Dendritic cell treated with granulocyte-macrophage colony-stimulating factor and Interleukin-4, amounts not matched to agents 40 ng/mL and 50 ng/mL, for 4 days (primary cell): ENCODE results near the gene PTPRN2.

Experiments
- H3K27ac Mint-ChIP-seq: one replicate; pipeline ENCODE4 v1.8.0; 2022; ENCODE audit warnings: mild to moderate bottlenecking, mixed read lengths
- H3K27me3 Mint-ChIP-seq: one replicate; pipeline ENCODE4 v1.8.0; 2022; ENCODE audit warnings: mild to moderate bottlenecking, mixed read lengths
- H3K36me3 Mint-ChIP-seq: one replicate; pipeline ENCODE4 v1.8.0; 2022; ENCODE audit warnings: low read depth, mixed read lengths
- H3K4me1 Mint-ChIP-seq: one replicate; pipeline ENCODE4 v1.8.0; 2022; ENCODE audit warnings: low read depth, mixed read lengths
- H3K4me3 Mint-ChIP-seq: one replicate; pipeline ENCODE4 v1.8.0; 2022; ENCODE audit warnings: mild to moderate bottlenecking, moderate library complexity, mixed read lengths
- H3K9me3 Mint-ChIP-seq: one replicate; pipeline ENCODE4 v1.8.0; 2022; ENCODE audit warnings: mixed read lengths
- intact Hi-C: fragments of 100-400 bp; cut with micrococcal nuclease; formaldehyde crosslinking; loops from one replicate; pipeline ENCODE4 v1.15.0; 2022

Gene PTPRN2

DNA sequence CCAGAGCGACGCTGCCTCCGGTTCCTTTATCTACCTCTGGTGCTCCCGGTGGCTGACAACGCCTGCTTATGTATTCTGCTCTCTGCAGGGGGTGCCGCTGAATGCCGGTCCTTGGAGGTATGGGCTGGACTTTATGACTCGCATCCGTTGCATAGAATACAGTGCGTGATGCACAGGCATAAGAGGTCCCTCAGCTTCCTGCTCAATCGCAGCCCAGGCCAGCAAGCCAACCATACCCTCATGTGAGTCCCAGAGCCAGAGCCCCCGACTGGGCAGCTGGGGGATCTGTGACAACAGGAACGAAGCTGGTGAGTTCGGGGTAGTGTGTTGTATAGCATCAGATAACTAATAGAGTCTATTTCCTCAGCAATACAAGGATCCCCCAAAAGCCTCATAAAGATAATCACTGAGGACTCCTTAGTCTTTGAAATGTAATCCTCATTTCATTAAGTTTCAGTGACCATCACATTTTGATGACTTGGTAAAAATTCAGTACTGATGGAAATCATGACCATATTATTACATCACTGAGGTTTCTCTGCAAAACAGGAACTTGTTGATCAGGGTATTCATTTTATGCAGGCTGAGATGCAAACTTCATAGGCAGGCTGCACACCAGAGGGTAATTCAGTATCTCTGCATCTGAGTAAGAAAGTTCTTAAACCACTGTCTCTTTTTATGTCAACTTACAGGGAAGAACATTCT lies 607.8 kb downstream of the PTPRN2 start:
- intact Hi-C loops, result no loop called here
- no peaks in the 10 kb centered on the region for H3K27me3 Mint-ChIP-seq
- H3K27ac Mint-ChIP-seq, result no peak overlapping the region
- H3K9me3 Mint-ChIP-seq, result peaks cover 11% of the 10 kb centered on the region
- H3K4me3 Mint-ChIP-seq, result no peak overlapping the region
- H3K4me1 Mint-ChIP-seq, result no peaks in the 10 kb centered on the region
- H3K36me3 Mint-ChIP-seq, result no peaks in the 10 kb centered on the region

DNA sequence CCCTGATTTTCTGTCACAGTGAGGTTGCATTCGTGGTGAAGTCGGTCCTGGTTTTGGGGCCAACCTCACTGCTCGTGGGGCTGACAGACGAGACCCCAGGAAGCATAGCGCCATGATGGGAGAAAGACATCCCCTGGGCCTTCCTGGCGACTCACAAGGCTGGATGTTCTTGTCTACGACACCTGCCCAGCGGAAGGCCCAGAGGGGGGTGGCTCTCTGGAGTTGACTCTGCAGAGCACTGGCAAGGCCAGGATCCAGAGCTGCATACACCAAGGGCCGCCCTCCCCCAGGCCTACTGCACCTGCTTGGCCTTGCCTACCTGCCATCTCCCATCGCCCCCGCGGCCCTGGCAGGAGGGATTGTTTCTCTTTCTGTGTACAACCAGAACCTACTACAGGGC lies 608.9 kb downstream of the PTPRN2 start:
- no peaks in the 10 kb centered on the region for H3K27me3 Mint-ChIP-seq
- peaks cover 21% of the 10 kb centered on the region for H3K9me3 Mint-ChIP-seq
- intact Hi-C loops, result no loop called here

DNA sequence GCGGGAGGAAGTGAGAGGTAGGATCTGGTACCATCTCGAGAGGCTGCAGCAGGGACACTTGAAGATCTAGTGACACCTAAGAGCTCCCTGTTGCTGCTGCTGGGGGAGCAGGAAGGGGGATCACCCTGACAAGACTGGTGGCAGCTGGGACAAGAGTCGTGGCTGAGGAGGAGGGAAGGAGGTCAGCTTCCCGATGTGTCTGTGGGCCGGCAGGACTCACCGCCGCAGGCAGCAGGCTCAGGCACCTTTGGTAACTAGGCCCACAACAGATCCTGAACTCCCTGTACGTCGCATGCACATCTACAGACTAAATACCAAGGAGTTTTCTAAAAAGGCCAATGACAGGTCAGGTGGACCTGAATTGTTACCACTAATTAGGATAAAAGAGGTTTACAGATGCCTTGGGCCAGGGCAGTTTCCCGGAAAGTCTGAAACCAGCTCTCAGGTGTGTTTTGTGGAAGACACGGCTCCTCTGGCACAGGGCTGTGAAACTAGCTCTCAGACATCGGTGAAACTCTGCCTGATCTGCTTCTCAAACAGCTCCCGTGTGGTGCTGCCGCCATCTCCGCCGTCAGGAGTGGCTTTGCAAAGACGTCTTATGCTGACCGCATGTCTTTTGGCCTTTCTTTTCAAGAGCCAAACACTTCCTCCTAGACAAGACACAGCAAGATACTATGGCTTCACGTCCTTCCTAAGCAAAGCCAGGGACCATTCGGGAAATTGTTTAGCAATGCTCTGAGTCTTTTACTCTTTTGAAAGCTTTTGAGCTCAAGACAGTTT lies 609.7 kb downstream of the PTPRN2 start:
- Mint-ChIP-seq H3K4me1 (no peaks in the 10 kb centered on the region), H3K9me3 (peaks cover 24% of the 10 kb centered on the region), H3K27ac (no peak overlapping the region), H3K4me3 (no peak overlapping the region), H3K36me3 (no peaks in the 10 kb centered on the region), H3K27me3 (no peaks in the 10 kb centered on the region)
- intact Hi-C loops, result no loop called here

More for the DNA sequence above, 608.9 kb downstream of the PTPRN2 start:
- Mint-ChIP-seq H3K36me3 (no peaks in the 10 kb centered on the region), H3K4me3 (no peak overlapping the region), H3K4me1 (no peaks in the 10 kb centered on the region), H3K27ac (no peak overlapping the region)

DNA sequence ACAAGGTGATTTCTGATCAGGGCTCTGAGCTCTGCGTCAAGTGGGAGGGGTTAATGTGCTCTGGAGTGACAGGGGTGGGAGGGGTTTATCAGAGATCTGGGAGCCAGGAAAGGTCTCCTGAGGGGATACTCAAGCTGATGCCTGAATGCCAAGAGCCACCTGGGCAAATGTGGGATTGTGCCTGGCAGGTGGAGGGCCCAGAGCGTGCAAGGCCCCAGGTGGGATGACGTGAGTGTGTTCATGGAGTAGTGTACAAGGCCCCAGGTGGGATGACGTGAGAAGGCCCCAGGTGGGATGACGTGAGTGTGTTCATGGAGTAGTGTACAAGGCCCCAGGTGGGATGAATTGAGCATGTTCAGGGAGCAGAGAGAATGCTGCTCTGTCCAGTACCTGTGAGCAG lies 610.3 kb downstream of the PTPRN2 start:
- no peak overlapping the region for H3K27ac Mint-ChIP-seq

DNA sequence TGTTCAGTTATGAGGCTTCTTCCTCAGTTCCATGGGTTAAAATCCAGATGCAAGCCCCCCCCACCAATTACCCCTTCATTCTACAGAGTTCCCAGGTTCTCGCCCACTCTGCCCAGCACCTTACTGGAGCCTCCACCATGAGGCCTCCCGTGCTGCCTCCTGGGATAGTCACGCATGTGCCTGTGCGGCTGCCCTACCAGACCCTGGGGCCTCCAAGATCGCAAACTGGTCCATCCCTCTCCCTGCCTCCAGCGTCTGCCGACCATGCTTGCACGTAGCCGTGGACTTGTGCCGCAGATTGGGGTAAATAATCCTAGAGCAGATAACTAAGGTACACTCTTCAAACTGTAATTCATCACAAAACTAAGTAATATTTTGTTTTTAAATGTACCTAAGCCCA lies 611.2 kb downstream of the PTPRN2 start:
- Mint-ChIP-seq H3K27ac (no peak overlapping the region), H3K4me1 (no peaks in the 10 kb centered on the region), H3K27me3 (no peaks in the 10 kb centered on the region), H3K4me3 (no peak overlapping the region), H3K36me3 (no peaks in the 10 kb centered on the region), H3K9me3 (peaks cover 24% of the 10 kb centered on the region)
- intact Hi-C loops, result no loop called here

More for the DNA sequence above, 610.3 kb downstream of the PTPRN2 start:
- intact Hi-C loops, result no loop called here
- no peaks in the 10 kb centered on the region for H3K4me1 Mint-ChIP-seq
- no peaks in the 10 kb centered on the region for H3K27me3 Mint-ChIP-seq
- H3K4me3 Mint-ChIP-seq, result no peak overlapping the region
- H3K9me3 Mint-ChIP-seq, result peaks cover 24% of the 10 kb centered on the region
- H3K36me3 Mint-ChIP-seq, result no peaks in the 10 kb centered on the region

DNA sequence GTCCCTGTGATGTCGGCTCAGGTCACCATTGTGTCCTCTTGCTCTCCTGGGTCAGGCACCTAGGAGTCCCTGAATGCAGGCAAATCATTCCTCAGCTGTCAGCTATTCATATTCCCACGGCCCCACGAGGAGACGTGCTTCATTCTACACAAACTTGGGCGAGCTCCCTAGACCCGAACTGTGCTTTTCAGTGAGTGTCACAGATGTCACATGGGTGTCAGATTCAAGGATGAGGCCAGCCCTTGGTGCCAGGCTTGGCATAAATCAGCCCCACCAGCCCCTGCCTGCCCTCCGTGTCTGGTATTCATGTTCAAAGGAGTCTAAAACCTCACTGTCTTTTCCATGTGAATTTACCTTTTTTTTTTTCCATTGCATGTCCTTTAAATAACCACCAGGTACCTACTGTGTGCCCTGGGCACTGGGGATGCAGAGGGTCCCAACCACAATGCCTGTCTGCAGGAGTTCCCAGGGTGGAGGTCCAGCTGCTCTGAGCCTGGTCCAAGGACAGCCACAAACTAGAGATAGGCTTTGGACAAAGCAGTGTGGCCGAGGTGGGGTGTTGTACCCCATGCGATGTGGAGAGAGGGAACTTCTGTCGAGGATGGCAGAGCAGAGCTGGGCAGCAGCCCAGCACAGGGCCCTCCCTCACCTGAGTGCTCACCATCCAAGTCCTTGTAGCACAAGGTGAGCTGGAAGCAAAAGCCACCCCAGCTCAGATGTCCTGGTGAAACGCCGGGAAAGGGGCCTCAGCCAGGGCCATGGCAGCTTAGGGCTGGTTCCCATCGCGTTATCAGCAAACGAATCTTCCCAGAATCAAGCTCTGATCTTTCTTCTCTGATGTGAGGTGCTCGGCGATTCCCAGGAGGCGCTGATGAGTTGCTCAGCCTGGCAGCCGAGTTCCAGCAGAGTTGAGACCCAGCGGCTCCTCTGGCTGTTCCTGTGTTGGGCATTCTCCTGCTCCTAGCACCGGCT lies 611.9 kb downstream of the PTPRN2 start:
- H3K9me3 Mint-ChIP-seq, result peaks cover 24% of the 10 kb centered on the region
- no peak overlapping the region for H3K27ac Mint-ChIP-seq

DNA sequence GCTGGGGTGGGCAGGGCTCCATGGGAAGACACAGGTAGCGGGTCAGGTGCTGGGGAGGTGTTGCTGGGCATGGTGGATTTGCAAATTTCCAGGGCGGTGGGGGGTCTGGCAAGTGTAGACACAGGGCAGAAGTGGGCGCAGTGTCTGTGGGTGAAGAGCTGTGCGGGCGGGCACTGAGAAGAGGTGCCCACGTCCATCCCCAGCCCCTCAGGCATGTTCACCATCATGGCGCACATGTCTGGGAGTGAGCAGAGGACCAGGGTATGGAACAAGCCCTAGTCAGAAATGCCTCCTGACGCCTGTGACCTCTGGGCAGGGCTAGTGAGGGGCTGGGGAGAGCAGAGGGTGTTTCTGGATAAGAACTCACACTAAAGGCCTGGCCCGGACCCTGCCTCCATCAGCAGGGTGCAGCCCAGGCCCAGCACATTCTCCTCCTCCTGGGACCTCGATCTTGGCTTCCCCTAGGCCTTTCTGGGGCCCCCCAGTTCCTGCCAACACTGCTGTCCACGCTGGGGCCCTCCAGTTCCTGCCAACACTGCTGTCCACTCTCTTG lies 612.9 kb downstream of the PTPRN2 start:
- Mint-ChIP-seq H3K4me1 (no peaks in the 10 kb centered on the region), H3K27me3 (no peaks in the 10 kb centered on the region), H3K36me3 (no peaks in the 10 kb centered on the region), H3K27ac (no peak overlapping the region), H3K4me3 (no peak overlapping the region), H3K9me3 (peaks cover 24% of the 10 kb centered on the region)
- intact Hi-C loops, result no loop called here

More for the DNA sequence above, 611.9 kb downstream of the PTPRN2 start:
- Mint-ChIP-seq H3K4me3 (no peak overlapping the region), H3K4me1 (no peaks in the 10 kb centered on the region), H3K36me3 (no peaks in the 10 kb centered on the region), H3K27me3 (no peaks in the 10 kb centered on the region)
- intact Hi-C loops, result no loop called here

DNA sequence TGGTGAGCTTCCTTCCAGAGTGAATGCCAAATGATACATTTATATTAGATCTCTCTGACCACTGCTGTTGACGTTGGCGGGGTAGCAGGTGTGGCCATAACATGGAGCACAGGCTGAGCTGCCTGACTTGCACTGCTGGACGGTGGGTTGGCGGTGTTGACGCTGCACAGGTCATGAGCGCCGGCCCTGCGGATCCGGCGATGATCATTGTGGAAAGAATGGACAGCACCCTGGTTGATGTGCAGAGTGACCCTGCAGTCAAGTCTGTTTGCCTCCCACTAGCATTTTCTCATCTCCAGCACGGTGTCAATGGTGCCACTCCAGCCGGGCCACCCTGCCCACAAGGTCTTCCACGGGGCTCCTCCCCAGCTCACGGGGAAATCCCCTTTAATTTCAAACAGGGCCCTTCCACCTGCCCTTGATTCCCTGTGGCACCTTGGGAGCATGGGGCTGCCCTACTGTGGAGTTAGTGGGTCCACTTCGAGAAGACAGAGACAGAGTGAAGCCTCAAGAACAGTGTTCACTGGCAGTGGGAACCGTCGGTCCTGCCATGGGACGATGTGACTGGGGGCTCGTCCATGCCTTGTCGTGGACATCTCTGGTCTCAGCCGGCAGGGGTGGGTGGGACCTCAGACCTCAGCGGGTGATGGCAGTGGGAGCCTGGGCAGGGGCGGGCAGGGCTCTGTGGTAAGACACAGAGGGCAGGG lies 613.5 kb downstream of the PTPRN2 start:
- H3K27ac Mint-ChIP-seq, result no peak overlapping the region
- H3K4me3 Mint-ChIP-seq, result no peak overlapping the region
- H3K4me1 Mint-ChIP-seq, result no peaks in the 10 kb centered on the region
- peaks cover 24% of the 10 kb centered on the region for H3K9me3 Mint-ChIP-seq
- intact Hi-C loops, result no loop called here
- no peaks in the 10 kb centered on the region for H3K36me3 Mint-ChIP-seq
- no peaks in the 10 kb centered on the region for H3K27me3 Mint-ChIP-seq

DNA sequence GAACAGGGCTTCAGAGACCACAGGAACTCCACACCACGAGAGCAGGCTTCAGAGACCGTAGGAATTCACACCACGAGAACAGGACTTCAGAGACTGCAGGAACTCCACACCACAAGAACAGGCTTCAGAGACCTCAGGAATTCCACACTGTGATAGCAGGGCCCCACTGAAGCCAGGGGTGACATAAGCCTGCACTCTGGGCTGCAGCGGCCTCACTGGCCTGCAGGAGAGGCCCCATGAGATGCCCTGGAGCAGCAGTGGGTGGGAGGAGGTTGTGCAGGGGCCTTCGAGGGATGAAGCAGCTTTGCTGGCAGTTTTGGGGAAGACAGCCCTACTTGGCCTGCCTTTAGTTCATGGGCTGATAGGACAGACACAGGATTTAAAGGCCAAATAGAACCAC lies 614.7 kb downstream of the PTPRN2 start:
- Mint-ChIP-seq H3K36me3 (no peaks in the 10 kb centered on the region), H3K4me3 (no peak overlapping the region)
- intact Hi-C loops, result no loop called here

DNA sequence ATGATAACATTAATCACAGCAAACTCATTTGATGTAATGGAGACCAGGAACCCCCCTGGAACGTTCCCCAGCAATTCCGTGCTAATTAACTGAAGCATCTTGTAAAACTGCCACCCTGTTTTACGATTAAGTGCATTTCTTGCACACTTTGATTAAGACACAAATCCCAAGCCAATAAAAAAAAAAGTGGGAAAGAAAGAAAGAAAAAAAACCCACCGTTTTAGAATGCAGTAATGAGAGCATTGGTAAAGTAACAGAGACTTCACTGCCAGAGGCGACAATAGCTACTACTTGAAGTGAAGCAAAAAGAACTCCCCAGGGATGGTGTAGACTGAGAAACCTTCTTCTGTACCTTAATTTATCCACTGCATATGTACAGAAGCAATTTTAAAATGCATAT lies 616.1 kb downstream of the PTPRN2 start:
- no peak overlapping the region for H3K4me3 Mint-ChIP-seq
- H3K27ac Mint-ChIP-seq, result no peak overlapping the region
- intact Hi-C loops, result no loop called here
- no peaks in the 10 kb centered on the region for H3K36me3 Mint-ChIP-seq
- H3K27me3 Mint-ChIP-seq, result no peaks in the 10 kb centered on the region
- peaks cover 24% of the 10 kb centered on the region for H3K9me3 Mint-ChIP-seq
- no peaks in the 10 kb centered on the region for H3K4me1 Mint-ChIP-seq

More for the DNA sequence above, 614.7 kb downstream of the PTPRN2 start:
- H3K9me3 Mint-ChIP-seq, result peaks cover 24% of the 10 kb centered on the region
- no peaks in the 10 kb centered on the region for H3K4me1 Mint-ChIP-seq
- H3K27me3 Mint-ChIP-seq, result no peaks in the 10 kb centered on the region
- no peak overlapping the region for H3K27ac Mint-ChIP-seq

DNA sequence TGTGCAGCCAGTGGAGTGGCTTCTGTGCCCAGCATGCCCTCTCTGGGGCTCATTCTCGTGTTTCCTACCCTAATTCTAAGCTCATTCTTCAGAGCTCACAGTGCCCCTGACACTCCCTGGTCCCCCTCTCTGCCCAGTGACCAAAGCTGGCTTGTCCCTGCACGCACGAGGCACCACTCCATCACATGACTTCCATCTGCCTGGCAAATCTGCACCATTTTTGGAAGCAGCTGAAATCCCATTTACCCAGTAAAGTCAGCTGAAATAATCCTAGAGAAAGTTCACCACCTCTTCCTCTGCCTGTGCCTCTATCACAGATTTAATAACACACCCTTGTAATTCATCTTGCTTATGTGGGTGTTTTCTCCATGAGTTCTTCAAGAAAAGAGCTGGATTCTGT lies 616.9 kb downstream of the PTPRN2 start:
- Mint-ChIP-seq H3K4me1 (no peaks in the 10 kb centered on the region), H3K36me3 (no peaks in the 10 kb centered on the region), H3K27me3 (no peaks in the 10 kb centered on the region), H3K27ac (no peak overlapping the region), H3K9me3 (peaks cover 22% of the 10 kb centered on the region), H3K4me3 (no peak overlapping the region)
- intact Hi-C loops, result no loop called here

DNA sequence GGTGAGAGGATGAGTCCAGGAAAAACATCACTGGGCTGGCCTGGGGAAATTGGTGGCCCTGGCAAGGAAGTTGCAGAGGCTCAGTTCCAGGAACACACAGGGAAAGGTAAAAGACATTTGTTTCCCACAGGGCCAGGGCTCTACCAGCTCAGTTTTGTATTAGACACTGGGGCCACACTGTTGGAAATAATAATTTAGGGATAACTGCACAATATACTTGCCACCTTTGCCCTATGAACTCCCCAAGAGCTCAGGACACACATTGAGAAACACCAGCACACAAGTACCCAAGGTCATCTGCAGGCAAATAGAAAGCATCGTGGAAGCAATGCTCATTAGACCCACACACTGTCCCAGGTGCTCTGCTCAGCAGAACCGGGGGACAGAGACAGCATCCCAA lies 617.6 kb downstream of the PTPRN2 start:
- Mint-ChIP-seq H3K4me3 (no peak overlapping the region), H3K36me3 (no peaks in the 10 kb centered on the region), H3K27ac (no peak overlapping the region), H3K9me3 (peaks cover 15% of the 10 kb centered on the region), H3K27me3 (no peaks in the 10 kb centered on the region), H3K4me1 (no peaks in the 10 kb centered on the region)
- intact Hi-C loops, result no loop called here

DNA sequence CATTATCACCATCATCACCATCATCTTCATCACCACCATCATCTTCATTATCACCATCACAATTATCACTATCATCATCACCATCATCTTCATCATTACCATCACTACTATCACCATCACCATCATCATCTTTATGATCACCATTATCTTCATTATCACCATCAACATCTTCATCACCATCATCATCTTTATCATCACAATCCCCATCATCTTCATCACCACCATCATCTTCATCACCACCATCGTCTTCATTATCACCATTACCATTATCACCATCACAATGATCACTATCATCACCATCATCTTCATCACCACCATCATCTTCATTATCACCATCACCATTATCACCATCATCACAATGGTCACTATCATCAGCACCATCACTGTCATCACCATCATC lies 621.1 kb downstream of the PTPRN2 start:
- H3K36me3 Mint-ChIP-seq, result no peaks in the 10 kb centered on the region
- no peak overlapping the region for H3K4me3 Mint-ChIP-seq
- H3K4me1 Mint-ChIP-seq, result no peaks in the 10 kb centered on the region
- intact Hi-C loops, result no loop called here
- H3K9me3 Mint-ChIP-seq, result no peaks in the 10 kb centered on the region
- peaks cover 11% of the 10 kb centered on the region for H3K27me3 Mint-ChIP-seq
- no peak overlapping the region for H3K27ac Mint-ChIP-seq
